ENCODE data around the gene ITGB6. TPM values are rescaled to one million over a fixed set of nuclear protein-coding genes. Genes with fewer than 3 reads are reported as not detected.

Gene ITGB6
- total RNA-seq, 6 donors from 2014 or later = 52.6 to 124 (median 68.8) TPM

DNA sequence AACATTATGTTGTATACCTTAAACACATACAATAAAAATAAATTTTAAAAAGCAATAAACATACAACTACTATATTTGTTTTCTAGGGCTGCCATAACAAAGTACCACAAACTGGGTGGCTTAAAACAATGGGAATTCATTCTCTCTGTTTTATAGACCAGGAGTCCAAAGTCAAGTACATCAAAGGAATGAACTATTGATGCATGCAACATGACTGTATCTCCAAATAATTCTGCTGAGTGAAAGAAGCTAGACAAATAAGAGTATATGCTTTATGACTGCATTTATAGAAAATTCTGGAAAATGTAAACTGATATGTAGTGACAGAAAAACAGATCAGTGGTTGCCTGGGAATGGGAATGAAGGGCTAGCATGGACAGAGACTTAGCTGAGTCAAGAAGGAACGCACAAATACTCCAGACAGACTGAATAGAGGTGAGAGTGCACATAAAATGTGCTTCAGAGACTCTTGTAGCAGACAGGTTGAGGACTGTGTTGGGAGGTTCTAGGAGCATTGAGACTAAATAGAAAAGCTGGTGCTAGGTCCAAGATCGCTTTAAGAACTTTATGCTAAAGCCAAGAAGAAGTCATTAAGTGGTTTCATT lies 126.7 kb downstream of the ITGB6 start:
- WGBS, 2 donors = 38 to 83% methylated on average over 2 of the region's 2 CpGs
- no peak overlapping the region for H3K27ac ChIP-seq
- no peaks in the 10 kb centered on the region for H3K9me3 ChIP-seq
- TF ChIP-seq POLR2AphosphoS5 (IDR thresholded peaks at IDR 0.05) (no peak), EP300 (IDR thresholded peaks at IDR 0.05) (no peak), POLR2A (IDR thresholded peaks at IDR 0.05) (no peak)
- TF ChIP-seq, protein P1, sequence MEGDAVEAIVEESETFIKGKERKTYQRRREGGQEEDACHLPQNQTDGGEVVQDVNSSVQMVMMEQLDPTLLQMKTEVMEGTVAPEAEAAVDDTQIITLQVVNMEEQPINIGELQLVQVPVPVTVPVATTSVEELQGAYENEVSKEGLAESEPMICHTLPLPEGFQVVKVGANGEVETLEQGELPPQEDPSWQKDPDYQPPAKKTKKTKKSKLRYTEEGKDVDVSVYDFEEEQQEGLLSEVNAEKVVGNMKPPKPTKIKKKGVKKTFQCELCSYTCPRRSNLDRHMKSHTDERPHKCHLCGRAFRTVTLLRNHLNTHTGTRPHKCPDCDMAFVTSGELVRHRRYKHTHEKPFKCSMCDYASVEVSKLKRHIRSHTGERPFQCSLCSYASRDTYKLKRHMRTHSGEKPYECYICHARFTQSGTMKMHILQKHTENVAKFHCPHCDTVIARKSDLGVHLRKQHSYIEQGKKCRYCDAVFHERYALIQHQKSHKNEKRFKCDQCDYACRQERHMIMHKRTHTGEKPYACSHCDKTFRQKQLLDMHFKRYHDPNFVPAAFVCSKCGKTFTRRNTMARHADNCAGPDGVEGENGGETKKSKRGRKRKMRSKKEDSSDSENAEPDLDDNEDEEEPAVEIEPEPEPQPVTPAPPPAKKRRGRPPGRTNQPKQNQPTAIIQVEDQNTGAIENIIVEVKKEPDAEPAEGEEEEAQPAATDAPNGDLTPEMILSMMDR (IDR thresholded peaks at IDR 0.05) = no peak
- no peaks in the 10 kb centered on the region for H3K4me1 ChIP-seq
- ATAC-seq (ENCODE audit: low FRiP score in 2 of 2) = no peak
- DNase-seq = no peak
- no peak overlapping the region for H3K4me3 ChIP-seq
- H3K27me3 ChIP-seq = no peaks in the 10 kb centered on the region
- H3K36me3 ChIP-seq = no peaks in the 10 kb centered on the region

DNA sequence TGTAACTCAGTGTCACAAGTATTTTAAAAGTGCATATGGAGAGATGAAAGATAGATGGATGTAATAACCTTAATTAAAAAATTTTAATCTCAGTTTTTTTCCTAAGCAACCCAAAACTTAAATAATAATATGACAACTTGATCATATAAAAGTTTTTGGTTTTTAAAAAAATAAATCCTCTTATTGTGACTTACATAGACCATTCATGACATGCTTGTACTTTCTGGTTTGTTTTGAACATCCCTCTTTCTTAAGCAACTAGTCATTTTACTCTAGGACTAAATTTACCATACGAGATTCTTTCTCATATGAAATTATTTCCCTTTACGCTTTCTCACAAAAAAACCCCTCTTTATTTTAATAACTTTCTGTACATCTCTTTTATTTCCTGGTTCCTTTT lies 131.2 kb downstream of the ITGB6 start:
- H3K4me1 ChIP-seq = no peaks in the 10 kb centered on the region
- WGBS, 2 donors = 84 to 100% methylated on average over 2 of the region's 2 CpGs
- no peaks in the 10 kb centered on the region for H3K27me3 ChIP-seq
- no peaks in the 10 kb centered on the region for H3K9me3 ChIP-seq
- no peak overlapping the region for H3K4me3 ChIP-seq
- H3K36me3 ChIP-seq = no peaks in the 10 kb centered on the region
- no peak for DNase-seq
- no peak for ATAC-seq (ENCODE audit: low FRiP score in 2 of 2)
- TF ChIP-seq, protein P1 (IDR thresholded peaks at IDR 0.05) = no peak
- no peak for TF ChIP-seq POLR2A (IDR thresholded peaks at IDR 0.05)
- no peak for TF ChIP-seq POLR2AphosphoS5 (IDR thresholded peaks at IDR 0.05)
- no peak for TF ChIP-seq EP300 (IDR thresholded peaks at IDR 0.05)
- H3K27ac ChIP-seq = no peak overlapping the region

DNA sequence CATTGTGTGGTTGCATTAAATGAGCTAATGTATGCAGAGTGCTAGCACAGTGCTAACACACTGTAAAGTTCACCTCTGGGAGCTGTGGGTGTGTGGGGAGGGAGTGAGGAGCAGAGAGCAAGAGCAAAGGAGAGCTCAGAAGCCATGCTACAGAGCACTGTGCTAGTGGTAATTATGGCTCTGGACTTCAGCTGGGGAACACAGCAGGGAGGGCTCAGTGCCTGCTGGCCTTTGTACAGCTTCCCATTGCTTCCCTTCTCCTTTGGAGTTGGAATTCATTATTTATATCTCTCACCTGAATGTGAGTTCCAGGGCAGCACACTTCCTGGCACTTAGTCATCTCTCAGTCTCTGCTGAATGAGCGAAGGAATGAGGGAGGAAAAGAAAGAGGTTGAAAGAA lies 135.2 kb downstream of the ITGB6 start:
- H3K9me3 ChIP-seq = no peaks in the 10 kb centered on the region
- H3K27me3 ChIP-seq = peaks cover 0 to 12% (median 0%) of the 10 kb centered on the region in 4 donors
- WGBS, 2 donors = 92 to 94% methylated on average over 1 of the region's 1 CpG
- no peaks in the 10 kb centered on the region for H3K36me3 ChIP-seq
- DNase-seq (no peak), ATAC-seq (ENCODE audit: low FRiP score in 2 of 2) (no peak)
- no peak overlapping the region for H3K27ac ChIP-seq
- TF ChIP-seq POLR2AphosphoS5 (IDR thresholded peaks at IDR 0.05) = no peak
- no peak for TF ChIP-seq EP300 (IDR thresholded peaks at IDR 0.05)
- TF ChIP-seq, protein P1 (IDR thresholded peaks at IDR 0.05) = no peak
- TF ChIP-seq POLR2A (IDR thresholded peaks at IDR 0.05) = no peak
- no peak overlapping the region for H3K4me3 ChIP-seq
- H3K4me1 ChIP-seq = peaks cover 13 to 18% (median 14%) of the 10 kb centered on the region in 4 donors

DNA sequence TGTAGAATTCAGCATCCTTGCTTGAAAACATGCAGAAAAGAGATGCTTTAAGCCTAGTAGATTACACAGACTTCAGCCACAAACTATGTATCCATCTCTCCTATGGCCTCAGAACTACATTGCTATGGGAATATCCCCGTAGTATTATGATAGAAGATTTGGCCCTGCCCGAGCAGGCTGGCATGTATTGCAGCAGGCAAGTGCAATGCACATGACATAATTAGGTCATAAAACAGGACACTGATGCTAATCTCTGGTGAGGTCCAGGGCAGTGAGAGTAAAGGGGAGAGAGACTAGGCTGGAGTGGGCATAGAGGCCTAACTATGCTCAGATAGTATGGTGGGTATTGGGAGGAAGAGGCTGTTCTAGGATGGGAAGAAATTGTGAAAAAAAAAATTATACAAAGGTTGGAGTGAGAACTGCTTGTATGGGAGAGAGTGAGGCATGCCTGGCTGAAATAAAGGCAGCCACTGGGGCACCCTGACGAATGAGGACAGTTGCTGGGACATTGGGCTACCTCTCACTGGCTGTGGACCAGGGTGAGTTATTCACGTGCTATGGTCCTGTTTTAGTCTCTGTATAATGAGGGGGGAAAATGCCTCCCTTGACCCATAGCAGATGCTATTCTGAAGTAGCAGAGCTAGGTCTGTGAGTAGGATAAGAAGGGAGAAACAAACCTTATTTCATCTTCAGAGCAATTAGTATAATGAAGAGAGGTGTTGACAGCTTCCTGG lies 136.0 kb downstream of the ITGB6 start:
- no peak overlapping the region for H3K27ac ChIP-seq
- no peak overlapping the region for H3K4me3 ChIP-seq
- peaks cover 13 to 18% (median 14%) of the 10 kb centered on the region in 4 donors for H3K4me1 ChIP-seq
- TF ChIP-seq, protein P1 (IDR thresholded peaks at IDR 0.05) = no peak
- no peak for TF ChIP-seq EP300 (IDR thresholded peaks at IDR 0.05)
- TF ChIP-seq POLR2A (IDR thresholded peaks at IDR 0.05) = no peak
- TF ChIP-seq POLR2AphosphoS5 (IDR thresholded peaks at IDR 0.05) = no peak
- no peaks in the 10 kb centered on the region for H3K36me3 ChIP-seq
- ATAC-seq (ENCODE audit: low FRiP score in 2 of 2) (no peak), DNase-seq (no peak)
- WGBS, 2 donors = 84 to 85% methylated on average over 4 of the region's 4 CpGs
- peaks cover 0 to 12% (median 0%) of the 10 kb centered on the region in 4 donors for H3K27me3 ChIP-seq
- H3K9me3 ChIP-seq = no peaks in the 10 kb centered on the region
